Measurements from ENCODE around the gene AGXT2.
A peak's percentile ranks its signal among the peaks of the same experiment; 100 is the strongest.
"Not testable (repeated sequence)": the region's sequence is repeated elsewhere in the genome, so short reads cannot be mapped to it uniquely, and the experiment has no call there.

Gene AGXT2

GRCh38 chr5:35012365-35012764 lies 35.4 kb downstream of the AGXT2 start:
- no peak for DNase-seq

- no peak for DNase-seq
These were observed 37.1 kb downstream of the AGXT2 start for GRCh38 chr5:35010676-35011075.

- no peak for DNase-seq
These were observed 38.1 kb downstream of the AGXT2 start for GRCh38 chr5:35009657-35010056.

GRCh38 chr5:35009019-35009418 lies 38.7 kb downstream of the AGXT2 start:
- no peak for DNase-seq

- DNase-seq: no peak
These were observed 43.0 kb downstream of the AGXT2 start for GRCh38 chr5:35004771-35005170.

GRCh38 chr5:35004200-35004599 lies 43.5 kb downstream of the AGXT2 start:
- no peak for DNase-seq

- peak in 1 of 2 donors; percentile 1 for DNase-seq
These were observed 44.5 kb downstream of the AGXT2 start for GRCh38 chr5:35003018-35003957.

GRCh38 chr5:35002459-35002858 lies 45.3 kb downstream of the AGXT2 start:
- DNase-seq: no peak

- no peak for DNase-seq
These were observed 45.9 kb downstream of the AGXT2 start for GRCh38 chr5:35001842-35002241.

- DNase-seq: no peak
These were observed 49.5 kb downstream of the AGXT2 start for GRCh38 chr5:34998058-34998789.

GRCh38 chr5:34996261-34996660 lies 51.5 kb downstream of the AGXT2 start:
- DNase-seq: no peak

- no peak for DNase-seq
These were observed 53.8 kb downstream of the AGXT2 start for GRCh38 chr5:34993951-34994350.

GRCh38 chr5:34991486-34992238 lies 56.1 kb downstream of the AGXT2 start:
- DNase-seq: no peak

GRCh38 chr5:34986965-34987364 lies 60.8 kb downstream of the AGXT2 start:
- no peak for DNase-seq

GRCh38 chr5:34982823-34983222 lies 64.9 kb downstream of the AGXT2 start:
- DNase-seq: no peak

- DNase-seq: no peak
These were observed 69.1 kb downstream of the AGXT2 start for GRCh38 chr5:34978681-34979080.

GRCh38 chr5:34977934-34978613 lies 69.7 kb downstream of the AGXT2 start:
- no peak for DNase-seq

GRCh38 chr5:34976347-34976746 lies 71.4 kb downstream of the AGXT2 start:
- DNase-seq: no peak

GRCh38 chr5:34971655-34972054 lies 76.1 kb downstream of the AGXT2 start:
- DNase-seq: not testable (repeated sequence)

- DNase-seq: no peak
These were observed 77.2 kb downstream of the AGXT2 start for GRCh38 chr5:34970552-34970951.

GRCh38 chr5:34968258-34968657 lies 79.5 kb downstream of the AGXT2 start:
- no peak for DNase-seq

- DNase-seq: no peak
These were observed 80.2 kb downstream of the AGXT2 start for GRCh38 chr5:34967540-34967939.

GRCh38 chr5:34959323-34959722 lies 88.4 kb downstream of the AGXT2 start:
- DNase-seq: no peak
